NCI-H146 treated with DMSO at 0.1 percent for 48 hours (cell line): ENCODE results near the gene MINPP1.
A peak's percentile ranks its signal among the peaks of the same experiment; 100 is the strongest.
"Not testable (repeated sequence)": the region's sequence is repeated elsewhere in the genome, so short reads cannot be mapped to it uniquely, and the experiment has no call there.

Source experiments
- DNase-seq: peaks from one replicate; lab custom pipeline; 2025; ENCODE audit not compliant: unreplicated experiment; lab: John Stamatoyannopoulos, UW

MINPP1 gene

GRCh38 chr10:87504640-87505365 lies at the start of gene MINPP1:
Gene MINPP1, plus strand, starts transcription at chr10:87504893. Its CDS starts 23 bp downstream, at chr10:87504916.
- DNase-seq, result peak; percentile 70

- not testable (repeated sequence) for DNase-seq
Observed at GRCh38 chr10:87456586-87457220, 48.0 kb upstream of the MINPP1 start.

- DNase-seq, result not testable (repeated sequence)
Observed at GRCh38 chr10:87461751-87462150, 42.9 kb upstream of the MINPP1 start.

- DNase-seq, result not testable (repeated sequence)
Observed at GRCh38 chr10:87466849-87467248, 37.8 kb upstream of the MINPP1 start.

GRCh38 chr10:87488733-87489132 lies 16.0 kb upstream of the MINPP1 start:
- DNase-seq, result not testable (repeated sequence)

GRCh38 chr10:87490285-87490684 lies 14.4 kb upstream of the MINPP1 start:
- DNase-seq, result not testable (repeated sequence)

- DNase-seq, result not testable (repeated sequence)
Observed at GRCh38 chr10:87492450-87492849, 12.2 kb upstream of the MINPP1 start.

- not testable (repeated sequence) for DNase-seq
Observed at GRCh38 chr10:87495446-87495845, 9.2 kb upstream of the MINPP1 start.

- DNase-seq, result not testable (repeated sequence)
Observed at GRCh38 chr10:87497386-87497785, 7.3 kb upstream of the MINPP1 start.

GRCh38 chr10:87498106-87498789 lies 6.4 kb upstream of the MINPP1 start:
- DNase-seq, result not testable (repeated sequence)

- DNase-seq, result no peak
Observed at GRCh38 chr10:87500646-87501048, 4.0 kb upstream of the MINPP1 start.

- no peak for DNase-seq
Observed at GRCh38 chr10:87503401-87503800, 1.3 kb upstream of the MINPP1 start.

GRCh38 chr10:87503886-87504285 lies 807 bp upstream of the MINPP1 start:
- no peak for DNase-seq

- no peak for DNase-seq
Observed at GRCh38 chr10:87504307-87504639, 420 bp upstream of the MINPP1 start.

GRCh38 chr10:87505366-87506111 lies 846 bp downstream of the MINPP1 start:
- peak; percentile 17 for DNase-seq

- DNase-seq, result no peak
Observed at GRCh38 chr10:87506956-87507355, 2.3 kb downstream of the MINPP1 start.

- no peak for DNase-seq
Observed at GRCh38 chr10:87507879-87508483, 3.3 kb downstream of the MINPP1 start.

- DNase-seq, result no peak
Observed at GRCh38 chr10:87508837-87509236, 4.1 kb downstream of the MINPP1 start.

- DNase-seq, result no peak
Observed at GRCh38 chr10:87510025-87510424, 5.3 kb downstream of the MINPP1 start.

- no peak for DNase-seq
Observed at GRCh38 chr10:87511526-87511925, 6.8 kb downstream of the MINPP1 start.

- DNase-seq, result no peak
Observed at GRCh38 chr10:87518937-87519336, 14.2 kb downstream of the MINPP1 start.
